Tibial artery (tissue), 4 donors: ENCODE measurements around the gene GSTP1.
A peak's percentile ranks its signal among the peaks of the same experiment; 100 is the strongest.

Source experiments
- DNase-seq, 2 donors: peaks; one replicate each; pipeline ENCODE4 v3.0.0-alpha.2; 2019
- H3K27ac ChIP-seq, 2 donors: fragments of 200-600 bp; sonication (generic) in 1 of 2; 1 replicate in 1 of 2; 2 replicates in 1 of 2; pipeline ENCODE4 v1.5.1; 2018 to 2019; ENCODE audit warnings: mild to moderate bottlenecking in 1 of 2
- H3K27me3 ChIP-seq, 2 donors: fragments of 200-600 bp; sonication (generic) in 1 of 2; one replicate each; pipeline versions ENCODE4 v1.5.1 to v1.6.0; 2016 to 2019
- H3K36me3 ChIP-seq, 3 donors: fragments of 200-600 bp; sonication (generic) in 2 of 3; one replicate each; pipeline ENCODE4 v1.5.1; 2016 to 2019; ENCODE audit warnings: mild to moderate bottlenecking in 2 of 3
- H3K4me1 ChIP-seq, 4 donors: fragments of 200-600 bp; sonication (generic) in 2 of 4; 1 replicate in 3 of 4; 2 replicates in 1 of 4; pipeline ENCODE4 v1.5.1; 2016 to 2019
- H3K4me3 ChIP-seq, 2 donors: fragments of 200-600 bp; sonication (generic) in 1 of 2; 1 replicate in 1 of 2; 2 replicates in 1 of 2; pipeline ENCODE4 v1.5.1; 2018 to 2019; ENCODE audit warnings: mild to moderate bottlenecking in 2 of 2
- H3K9me3 ChIP-seq, 3 donors: fragments of 200-600 bp; sonication (generic) in 1 of 3; one replicate each; pipeline ENCODE4 v1.5.1; 2016 to 2019
- intact Hi-C: fragments of 100-400 bp; cut with DNase I; formaldehyde crosslinking; loops from one replicate; pipeline ENCODE4 v1.15.0; 2023; ENCODE audit warnings: low total_unique reads
- TF ChIP-seq, protein P1 (sequence below), 2 experiments: fragments of 200-600 bp in 1 of 2; fragments of 450-650 bp in 1 of 2; IDR thresholded peaks; one replicate each; pipeline ENCODE4 v1.5.1; 2017 to 2019; ENCODE audit warnings: antibody characterized with exemption in 2 of 2, mild to moderate bottlenecking in 1 of 2, moderate library complexity in 1 of 2

GSTP1 gene

DNA sequence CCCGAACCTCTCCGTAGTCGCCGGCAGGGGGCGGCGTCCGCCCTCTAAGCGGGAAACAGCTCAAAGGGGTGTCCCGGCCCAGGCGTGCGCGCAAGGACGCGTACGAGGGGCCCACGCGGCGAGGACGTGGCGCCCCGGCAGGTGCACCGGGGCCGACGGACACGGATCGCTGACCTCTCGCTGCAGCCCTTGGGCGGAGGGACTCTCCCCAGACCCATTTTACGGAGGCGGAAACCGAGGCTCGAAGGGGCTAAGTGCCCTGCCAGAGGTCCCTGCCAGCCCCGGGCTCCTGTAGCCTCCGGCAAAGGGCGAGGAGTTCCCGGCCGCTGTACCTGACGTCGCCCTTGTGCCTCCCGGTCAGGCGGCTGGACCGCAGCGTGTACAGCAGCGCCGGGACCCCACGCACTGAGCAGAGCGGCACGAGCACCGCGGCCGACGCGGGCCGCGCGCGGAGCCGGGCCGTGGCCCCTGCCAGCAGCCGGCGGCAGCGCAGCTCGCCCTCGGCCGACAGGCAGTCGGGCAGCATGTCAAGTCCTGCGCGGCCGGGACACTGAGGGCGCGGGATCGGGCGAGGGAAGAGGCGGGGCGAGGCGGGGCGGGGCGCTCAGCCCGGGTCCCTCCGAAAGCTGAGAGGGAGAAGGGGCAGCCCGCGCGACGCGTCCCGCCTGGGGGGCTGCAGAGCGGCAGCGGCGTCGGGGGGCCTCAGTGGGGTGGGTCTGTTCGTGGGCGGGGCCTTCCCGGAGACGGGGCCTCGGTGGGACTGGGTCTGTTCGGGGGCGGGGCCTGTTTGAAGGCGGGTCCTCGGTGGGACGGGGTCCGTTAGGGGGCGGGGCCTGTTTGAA is 46.0 kb downstream of the GSTP1 start, which contains the start of gene NUDT8:
Gene NUDT8 (minus strand): TSS at position 552 of the 842 bp plus-strand sequence. CDS start 26 bp downstream, at position 526.
- H3K9me3 ChIP-seq = no peaks in the 10 kb centered on the region
- peaks cover 0 to 5% of the 10 kb centered on the region in 2 donors for H3K27me3 ChIP-seq
- DNase-seq = peak; percentile 80 to 88
- TF ChIP-seq, protein P1, sequence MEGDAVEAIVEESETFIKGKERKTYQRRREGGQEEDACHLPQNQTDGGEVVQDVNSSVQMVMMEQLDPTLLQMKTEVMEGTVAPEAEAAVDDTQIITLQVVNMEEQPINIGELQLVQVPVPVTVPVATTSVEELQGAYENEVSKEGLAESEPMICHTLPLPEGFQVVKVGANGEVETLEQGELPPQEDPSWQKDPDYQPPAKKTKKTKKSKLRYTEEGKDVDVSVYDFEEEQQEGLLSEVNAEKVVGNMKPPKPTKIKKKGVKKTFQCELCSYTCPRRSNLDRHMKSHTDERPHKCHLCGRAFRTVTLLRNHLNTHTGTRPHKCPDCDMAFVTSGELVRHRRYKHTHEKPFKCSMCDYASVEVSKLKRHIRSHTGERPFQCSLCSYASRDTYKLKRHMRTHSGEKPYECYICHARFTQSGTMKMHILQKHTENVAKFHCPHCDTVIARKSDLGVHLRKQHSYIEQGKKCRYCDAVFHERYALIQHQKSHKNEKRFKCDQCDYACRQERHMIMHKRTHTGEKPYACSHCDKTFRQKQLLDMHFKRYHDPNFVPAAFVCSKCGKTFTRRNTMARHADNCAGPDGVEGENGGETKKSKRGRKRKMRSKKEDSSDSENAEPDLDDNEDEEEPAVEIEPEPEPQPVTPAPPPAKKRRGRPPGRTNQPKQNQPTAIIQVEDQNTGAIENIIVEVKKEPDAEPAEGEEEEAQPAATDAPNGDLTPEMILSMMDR (IDR thresholded peaks at IDR 0.05) = peak; percentile 79 to 87
- intact Hi-C loops = no loop called here
- H3K4me3 ChIP-seq = peak within 1 kb of the TSS; percentile 59 to 83
- peak within 1 kb of the TSS; percentile 92 to 93 for H3K27ac ChIP-seq
- no peaks in the 10 kb centered on the region for H3K36me3 ChIP-seq
- H3K4me1 ChIP-seq = peaks cover 6 to 29% (median 15%) of the 10 kb centered on the region in 4 donors

DNA sequence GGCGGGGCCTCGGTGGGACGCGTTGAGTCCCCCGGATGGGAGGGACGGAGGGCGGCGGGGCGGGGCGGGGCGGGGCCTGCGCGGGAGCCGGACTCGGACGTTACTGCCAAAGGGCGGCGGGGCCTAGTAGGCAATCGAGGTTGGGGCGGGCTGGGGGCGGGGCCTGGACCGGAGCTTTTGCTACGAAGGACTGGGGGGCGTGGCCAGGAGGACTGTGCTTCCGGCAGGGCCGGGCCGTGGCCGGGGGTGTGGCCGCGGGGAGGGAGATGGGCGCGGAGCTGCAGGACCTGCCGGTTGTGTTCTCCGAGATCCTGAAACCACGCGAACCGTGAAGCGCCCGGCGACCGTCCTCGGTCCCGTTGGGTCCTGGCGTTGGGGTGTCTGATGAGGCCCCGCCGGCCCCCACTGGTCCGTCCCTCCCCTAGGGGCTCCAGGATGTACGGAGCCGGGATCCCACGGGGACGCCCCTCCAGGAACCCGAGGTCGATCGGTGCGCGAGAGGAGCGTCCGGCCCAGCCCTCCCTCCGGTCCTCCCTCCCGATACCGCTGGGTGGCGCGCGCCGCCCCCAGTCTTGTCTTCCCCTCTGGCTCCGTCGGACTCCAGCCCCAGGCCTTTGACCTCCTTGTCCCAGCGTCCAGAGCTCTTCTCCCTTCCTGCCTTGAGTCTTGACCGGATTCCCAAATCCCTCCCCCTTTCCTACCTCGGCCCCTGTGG is 46.8 kb downstream of the GSTP1 start:
- DNase-seq = peak; percentile 98 to 99
- no peaks in the 10 kb centered on the region for H3K36me3 ChIP-seq
- intact Hi-C loops = no loop called here

DNA sequence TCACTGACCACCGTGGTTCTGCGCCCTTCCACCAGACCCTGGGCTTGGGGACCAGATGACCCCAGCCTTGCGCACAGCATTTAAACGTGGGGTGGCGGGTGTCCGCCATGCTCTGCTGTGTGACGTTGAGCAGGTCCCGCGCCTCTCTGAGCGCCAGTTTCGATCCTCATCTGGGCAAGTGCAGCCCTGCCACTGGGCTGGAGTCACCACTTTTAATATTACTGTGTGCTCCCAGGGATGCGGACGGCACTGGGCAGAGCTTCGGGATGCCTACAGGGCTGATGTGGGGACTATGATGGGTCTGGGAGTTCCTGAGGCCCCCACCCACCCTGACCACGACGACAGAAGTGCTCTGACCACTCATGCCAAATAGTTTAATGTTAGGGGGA is 47.3 kb downstream of the GSTP1 start:
- Histone ChIP-seq H3K27me3 (peaks cover 0 to 12% of the 10 kb centered on the region in 2 donors), H3K4me3 (peak overlapping the region; percentile 59 to 83), H3K36me3 (no peaks in the 10 kb centered on the region), H3K9me3 (no peaks in the 10 kb centered on the region), H3K4me1 (peaks cover 6 to 29% (median 15%) of the 10 kb centered on the region in 4 donors), H3K27ac (peak overlapping the region; percentile 92 to 93)
- DNase-seq = no peak
- intact Hi-C loops = no loop called here
- TF ChIP-seq, protein P1 (IDR thresholded peaks at IDR 0.05) = no peak

More for the DNA sequence above, 46.8 kb downstream of the GSTP1 start:
- Histone ChIP-seq H3K4me1 (peaks cover 6 to 29% (median 15%) of the 10 kb centered on the region in 4 donors), H3K9me3 (no peaks in the 10 kb centered on the region), H3K27ac (peak overlapping the region; percentile 92 to 93), H3K4me3 (peak overlapping the region; percentile 59 to 83), H3K27me3 (peaks cover 0 to 12% of the 10 kb centered on the region in 2 donors)
- TF ChIP-seq, protein P1 (IDR thresholded peaks at IDR 0.05) = peak; percentile 67 to 71

DNA sequence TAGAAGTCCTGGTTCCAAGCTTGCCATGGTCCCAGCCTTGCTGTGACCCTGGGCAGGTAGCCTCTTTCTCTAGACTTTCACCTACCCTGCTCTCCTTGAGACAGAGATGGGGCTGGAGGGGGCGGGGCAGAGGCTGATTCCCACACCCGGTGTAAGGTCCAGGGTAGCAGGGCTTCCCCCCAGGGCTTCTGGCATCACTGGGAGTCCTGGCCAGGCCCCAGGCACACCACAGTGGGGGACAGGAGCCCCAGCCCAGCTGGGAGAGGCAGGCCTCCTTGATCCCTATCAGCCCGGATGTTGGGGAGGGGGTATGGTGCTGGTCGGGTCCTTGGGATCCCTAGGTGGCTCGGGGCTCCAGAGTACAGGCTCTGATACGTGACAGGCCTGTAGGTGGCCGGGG is 47.8 kb downstream of the GSTP1 start:
- TF ChIP-seq, protein P1 (IDR thresholded peaks at IDR 0.05) = no peak
- no peak for DNase-seq
- H3K9me3 ChIP-seq = no peaks in the 10 kb centered on the region
- intact Hi-C loops = no loop called here
- H3K4me3 ChIP-seq = no peak overlapping the region
- H3K4me1 ChIP-seq = peaks cover 6 to 29% (median 15%) of the 10 kb centered on the region in 4 donors
- H3K27me3 ChIP-seq = peaks cover 0 to 12% of the 10 kb centered on the region in 2 donors
- H3K27ac ChIP-seq = peak overlapping the region; percentile 92 to 93
- no peaks in the 10 kb centered on the region for H3K36me3 ChIP-seq

DNA sequence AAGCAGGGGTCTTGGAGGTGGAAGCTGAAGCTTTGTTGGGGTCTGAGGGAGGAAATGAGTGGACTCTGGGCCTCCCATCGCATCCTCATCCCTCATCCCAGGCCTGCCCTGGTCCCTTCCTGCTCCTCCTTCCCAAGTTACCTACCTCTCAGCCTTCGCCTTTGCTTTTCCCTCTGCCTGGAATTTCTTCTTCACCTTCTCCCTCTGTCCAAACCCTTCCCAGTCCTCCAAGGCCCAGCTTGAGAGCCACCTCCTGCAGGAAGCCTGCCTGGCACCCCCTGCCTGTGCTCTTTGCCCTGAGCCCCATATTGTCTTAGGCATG is 48.2 kb downstream of the GSTP1 start:
- no peak overlapping the region for H3K27ac ChIP-seq
- H3K4me1 ChIP-seq = peaks cover 6 to 29% (median 15%) of the 10 kb centered on the region in 4 donors
- intact Hi-C loops = no loop called here
- DNase-seq = no peak
- H3K4me3 ChIP-seq = no peak overlapping the region
- no peaks in the 10 kb centered on the region for H3K36me3 ChIP-seq
- TF ChIP-seq, protein P1 (IDR thresholded peaks at IDR 0.05) = no peak
- H3K9me3 ChIP-seq = no peaks in the 10 kb centered on the region
- H3K27me3 ChIP-seq = peaks cover 0 to 12% of the 10 kb centered on the region in 2 donors
